Measurements from ENCODE around the gene CCDC71.
A peak's percentile ranks its signal among the peaks of the same experiment; 100 is the strongest.

The CCDC71 gene

DNA sequence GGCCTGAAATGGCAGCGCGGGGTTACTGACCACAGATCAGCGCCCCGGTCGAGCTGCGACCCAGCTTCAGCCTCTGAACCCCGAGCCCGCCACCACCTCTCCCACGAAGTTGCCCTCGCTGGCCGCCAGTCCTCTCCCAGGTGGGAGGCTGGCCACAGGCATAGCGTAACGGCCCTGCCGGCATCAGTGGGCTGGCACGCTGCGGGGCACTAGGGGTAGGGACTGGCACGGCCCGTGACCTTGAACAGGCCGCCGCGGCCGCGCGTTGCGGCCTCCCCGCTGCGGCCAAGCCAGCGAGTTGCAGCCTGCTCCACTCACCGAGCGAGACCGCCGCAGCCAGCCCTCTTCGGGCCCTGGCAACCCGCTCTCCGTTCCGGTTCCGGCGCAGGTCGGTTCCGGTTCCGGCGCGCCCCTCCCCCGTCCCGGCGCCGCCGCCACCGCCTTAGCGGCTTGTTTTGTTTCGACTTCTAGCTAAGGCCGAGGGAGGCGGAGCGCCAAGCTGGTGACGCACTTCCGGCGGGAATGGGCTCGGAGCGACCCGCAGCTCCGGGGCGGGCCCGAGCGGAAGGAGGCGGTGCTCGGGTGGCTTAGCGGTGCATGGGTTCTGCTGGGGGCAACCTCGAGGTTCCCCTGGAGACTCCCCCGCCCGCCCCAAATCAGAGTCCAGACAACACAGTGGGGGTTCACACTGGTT, 45.5 kb downstream of the CCDC71 start, which contains the start of gene USP19 (continued):
- TF ChIP-seq GLI4 (tag by site-specific recombination; IDR thresholded peaks at IDR 0.05), result no peak
- TF ChIP-seq, protein P1, sequence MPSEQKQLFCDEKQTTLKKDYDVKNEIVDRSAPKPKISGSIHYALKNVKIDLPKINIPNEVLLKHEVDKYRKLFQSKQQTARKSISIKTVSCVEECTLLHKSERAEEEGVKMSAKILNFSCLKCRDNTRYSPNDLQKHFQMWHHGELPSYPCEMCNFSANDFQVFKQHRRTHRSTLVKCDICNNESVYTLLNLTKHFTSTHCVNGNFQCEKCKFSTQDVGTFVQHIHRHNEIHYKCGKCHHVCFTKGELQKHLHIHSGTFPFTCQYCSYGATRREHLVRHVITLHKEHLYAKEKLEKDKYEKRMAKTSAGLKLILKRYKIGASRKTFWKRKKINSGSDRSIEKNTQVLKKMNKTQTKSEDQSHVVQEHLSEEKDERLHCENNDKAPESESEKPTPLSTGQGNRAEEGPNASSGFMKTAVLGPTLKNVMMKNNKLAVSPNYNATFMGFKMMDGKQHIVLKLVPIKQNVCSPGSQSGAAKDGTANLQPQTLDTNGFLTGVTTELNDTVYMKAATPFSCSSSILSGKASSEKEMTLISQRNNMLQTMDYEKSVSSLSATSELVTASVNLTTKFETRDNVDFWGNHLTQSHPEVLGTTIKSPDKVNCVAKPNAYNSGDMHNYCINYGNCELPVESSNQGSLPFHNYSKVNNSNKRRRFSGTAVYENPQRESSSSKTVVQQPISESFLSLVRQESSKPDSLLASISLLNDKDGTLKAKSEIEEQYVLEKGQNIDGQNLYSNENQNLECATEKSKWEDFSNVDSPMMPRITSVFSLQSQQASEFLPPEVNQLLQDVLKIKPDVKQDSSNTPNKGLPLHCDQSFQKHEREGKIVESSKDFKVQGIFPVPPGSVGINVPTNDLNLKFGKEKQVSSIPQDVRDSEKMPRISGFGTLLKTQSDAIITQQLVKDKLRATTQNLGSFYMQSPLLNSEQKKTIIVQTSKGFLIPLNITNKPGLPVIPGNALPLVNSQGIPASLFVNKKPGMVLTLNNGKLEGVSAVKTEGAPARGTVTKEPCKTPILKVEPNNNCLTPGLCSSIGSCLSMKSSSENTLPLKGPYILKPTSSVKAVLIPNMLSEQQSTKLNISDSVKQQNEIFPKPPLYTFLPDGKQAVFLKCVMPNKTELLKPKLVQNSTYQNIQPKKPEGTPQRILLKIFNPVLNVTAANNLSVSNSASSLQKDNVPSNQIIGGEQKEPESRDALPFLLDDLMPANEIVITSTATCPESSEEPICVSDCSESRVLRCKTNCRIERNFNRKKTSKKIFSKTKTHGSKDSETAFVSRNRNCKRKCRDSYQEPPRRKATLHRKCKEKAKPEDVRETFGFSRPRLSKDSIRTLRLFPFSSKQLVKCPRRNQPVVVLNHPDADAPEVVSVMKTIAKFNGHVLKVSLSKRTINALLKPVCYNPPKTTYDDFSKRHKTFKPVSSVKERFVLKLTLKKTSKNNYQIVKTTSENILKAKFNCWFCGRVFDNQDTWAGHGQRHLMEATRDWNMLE (tag by site-specific recombination; conservative IDR thresholded peaks at IDR 0.05; ENCODE audit: low read depth), result peak; percentile 97

DNA sequence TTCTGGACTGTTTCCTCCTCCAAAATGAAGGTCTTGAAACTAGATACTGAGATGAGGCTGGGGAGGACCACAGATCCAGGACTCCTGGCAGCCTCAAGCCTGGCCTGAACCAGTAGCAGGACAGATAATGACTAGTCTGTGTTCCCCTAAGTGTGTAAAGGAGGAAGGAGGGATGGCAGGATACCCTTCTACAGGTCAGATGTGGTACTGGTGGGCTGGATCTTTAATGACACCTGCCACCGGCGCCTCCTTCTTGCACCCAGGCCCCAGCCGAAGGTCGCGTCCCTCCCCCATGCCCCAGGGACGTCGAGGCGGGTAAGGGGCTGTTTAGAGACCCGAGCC, 46.1 kb downstream of the CCDC71 start:
- Histone ChIP-seq H3K36me3 (ENCODE audit: control insufficient read depth in 2 of 2, insufficient read depth in 1 of 2, low read length in 2 of 2) (peaks cover 13 to 85% of the 10 kb centered on the region in 2 experiments; a peak in 2 of 3 replicates), H3K4me3 (ENCODE audit: low read depth, low read length) (peak overlapping the region; percentile 99), H3K9me3 (ENCODE audit: control insufficient read depth, insufficient read depth, low read depth, low read length) (no peaks in the 10 kb centered on the region), H3K27ac (ENCODE audit: extremely low read depth, low read depth, low read length) (peak overlapping the region; percentile 69), H3K4me1 (ENCODE audit: control insufficient read depth, insufficient read depth, low read length) (peaks cover 6% of the 10 kb centered on the region; the same call in 1 of the 2 replicates)
- ChIA-PET CTCF (interaction anchor here (0.7 to 1.0 kb wide), 3 partner anchors 36 to 334 kb away, joined by 3 to 4 read pairs (median 4); no protein-coding TSS in a partner anchor), POLR2A (interaction anchor here (1.0 to 2.8 kb wide), 6 partner anchors 10 to 91 kb away, joined by 5 to 31 read pairs (median 14); partner anchors contain the start of genes IMPDH2, LAMB2, QARS1 and QRICH1)
- TF ChIP-seq ZNF768 (tag by site-specific recombination; IDR thresholded peaks at IDR 0.05), result no peak
- no peak for TF ChIP-seq ZNF174 (tag by site-specific recombination; IDR thresholded peaks at IDR 0.05)
- no peak for TF ChIP-seq ZNF701 (tag by site-specific recombination; IDR thresholded peaks at IDR 0.05)
- TF ChIP-seq, protein P2, sequence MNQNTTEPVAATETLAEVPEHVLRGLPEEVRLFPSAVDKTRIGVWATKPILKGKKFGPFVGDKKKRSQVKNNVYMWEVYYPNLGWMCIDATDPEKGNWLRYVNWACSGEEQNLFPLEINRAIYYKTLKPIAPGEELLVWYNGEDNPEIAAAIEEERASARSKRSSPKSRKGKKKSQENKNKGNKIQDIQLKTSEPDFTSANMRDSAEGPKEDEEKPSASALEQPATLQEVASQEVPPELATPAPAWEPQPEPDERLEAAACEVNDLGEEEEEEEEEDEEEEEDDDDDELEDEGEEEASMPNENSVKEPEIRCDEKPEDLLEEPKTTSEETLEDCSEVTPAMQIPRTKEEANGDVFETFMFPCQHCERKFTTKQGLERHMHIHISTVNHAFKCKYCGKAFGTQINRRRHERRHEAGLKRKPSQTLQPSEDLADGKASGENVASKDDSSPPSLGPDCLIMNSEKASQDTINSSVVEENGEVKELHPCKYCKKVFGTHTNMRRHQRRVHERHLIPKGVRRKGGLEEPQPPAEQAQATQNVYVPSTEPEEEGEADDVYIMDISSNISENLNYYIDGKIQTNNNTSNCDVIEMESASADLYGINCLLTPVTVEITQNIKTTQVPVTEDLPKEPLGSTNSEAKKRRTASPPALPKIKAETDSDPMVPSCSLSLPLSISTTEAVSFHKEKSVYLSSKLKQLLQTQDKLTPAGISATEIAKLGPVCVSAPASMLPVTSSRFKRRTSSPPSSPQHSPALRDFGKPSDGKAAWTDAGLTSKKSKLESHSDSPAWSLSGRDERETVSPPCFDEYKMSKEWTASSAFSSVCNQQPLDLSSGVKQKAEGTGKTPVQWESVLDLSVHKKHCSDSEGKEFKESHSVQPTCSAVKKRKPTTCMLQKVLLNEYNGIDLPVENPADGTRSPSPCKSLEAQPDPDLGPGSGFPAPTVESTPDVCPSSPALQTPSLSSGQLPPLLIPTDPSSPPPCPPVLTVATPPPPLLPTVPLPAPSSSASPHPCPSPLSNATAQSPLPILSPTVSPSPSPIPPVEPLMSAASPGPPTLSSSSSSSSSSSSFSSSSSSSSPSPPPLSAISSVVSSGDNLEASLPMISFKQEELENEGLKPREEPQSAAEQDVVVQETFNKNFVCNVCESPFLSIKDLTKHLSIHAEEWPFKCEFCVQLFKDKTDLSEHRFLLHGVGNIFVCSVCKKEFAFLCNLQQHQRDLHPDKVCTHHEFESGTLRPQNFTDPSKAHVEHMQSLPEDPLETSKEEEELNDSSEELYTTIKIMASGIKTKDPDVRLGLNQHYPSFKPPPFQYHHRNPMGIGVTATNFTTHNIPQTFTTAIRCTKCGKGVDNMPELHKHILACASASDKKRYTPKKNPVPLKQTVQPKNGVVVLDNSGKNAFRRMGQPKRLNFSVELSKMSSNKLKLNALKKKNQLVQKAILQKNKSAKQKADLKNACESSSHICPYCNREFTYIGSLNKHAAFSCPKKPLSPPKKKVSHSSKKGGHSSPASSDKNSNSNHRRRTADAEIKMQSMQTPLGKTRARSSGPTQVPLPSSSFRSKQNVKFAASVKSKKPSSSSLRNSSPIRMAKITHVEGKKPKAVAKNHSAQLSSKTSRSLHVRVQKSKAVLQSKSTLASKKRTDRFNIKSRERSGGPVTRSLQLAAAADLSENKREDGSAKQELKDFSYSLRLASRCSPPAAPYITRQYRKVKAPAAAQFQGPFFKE (tag by site-specific recombination; IDR thresholded peaks at IDR 0.05; ENCODE audit: borderline replicate concordance), result no peak
- TF ChIP-seq SP3 (tag by site-specific recombination; IDR thresholded peaks at IDR 0.05), result no peak
- TF ChIP-seq, protein P3, sequence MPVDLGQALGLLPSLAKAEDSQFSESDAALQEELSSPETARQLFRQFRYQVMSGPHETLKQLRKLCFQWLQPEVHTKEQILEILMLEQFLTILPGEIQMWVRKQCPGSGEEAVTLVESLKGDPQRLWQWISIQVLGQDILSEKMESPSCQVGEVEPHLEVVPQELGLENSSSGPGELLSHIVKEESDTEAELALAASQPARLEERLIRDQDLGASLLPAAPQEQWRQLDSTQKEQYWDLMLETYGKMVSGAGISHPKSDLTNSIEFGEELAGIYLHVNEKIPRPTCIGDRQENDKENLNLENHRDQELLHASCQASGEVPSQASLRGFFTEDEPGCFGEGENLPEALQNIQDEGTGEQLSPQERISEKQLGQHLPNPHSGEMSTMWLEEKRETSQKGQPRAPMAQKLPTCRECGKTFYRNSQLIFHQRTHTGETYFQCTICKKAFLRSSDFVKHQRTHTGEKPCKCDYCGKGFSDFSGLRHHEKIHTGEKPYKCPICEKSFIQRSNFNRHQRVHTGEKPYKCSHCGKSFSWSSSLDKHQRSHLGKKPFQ (tag by site-specific recombination; IDR thresholded peaks at IDR 0.05), result no peak
- TF ChIP-seq ZNF776 (tag by site-specific recombination; IDR thresholded peaks at IDR 0.05; ENCODE audit: borderline replicate concordance), result no peak
- TF ChIP-seq KLF7 (tag by site-specific recombination; IDR thresholded peaks at IDR 0.05; ENCODE audit: borderline replicate concordance), result no peak
- TF ChIP-seq, protein P4, sequence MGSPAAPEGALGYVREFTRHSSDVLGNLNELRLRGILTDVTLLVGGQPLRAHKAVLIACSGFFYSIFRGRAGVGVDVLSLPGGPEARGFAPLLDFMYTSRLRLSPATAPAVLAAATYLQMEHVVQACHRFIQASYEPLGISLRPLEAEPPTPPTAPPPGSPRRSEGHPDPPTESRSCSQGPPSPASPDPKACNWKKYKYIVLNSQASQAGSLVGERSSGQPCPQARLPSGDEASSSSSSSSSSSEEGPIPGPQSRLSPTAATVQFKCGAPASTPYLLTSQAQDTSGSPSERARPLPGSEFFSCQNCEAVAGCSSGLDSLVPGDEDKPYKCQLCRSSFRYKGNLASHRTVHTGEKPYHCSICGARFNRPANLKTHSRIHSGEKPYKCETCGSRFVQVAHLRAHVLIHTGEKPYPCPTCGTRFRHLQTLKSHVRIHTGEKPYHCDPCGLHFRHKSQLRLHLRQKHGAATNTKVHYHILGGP (tag by site-specific recombination; IDR thresholded peaks at IDR 0.05), result no peak
- TF ChIP-seq ZNF596 (tag by site-specific recombination; IDR thresholded peaks at IDR 0.05), result no peak
- TF ChIP-seq KLF10 (tag by site-specific recombination; IDR thresholded peaks at IDR 0.05), result no peak
- TF ChIP-seq SCRT2 (tag by site-specific recombination; IDR thresholded peaks at IDR 0.05), result no peak
- TF ChIP-seq WT1 (tag by site-specific recombination; IDR thresholded peaks at IDR 0.05), result no peak
- no peak for TF ChIP-seq ZNF548 (tag by site-specific recombination; IDR thresholded peaks at IDR 0.05)
- TF ChIP-seq, protein P5, sequence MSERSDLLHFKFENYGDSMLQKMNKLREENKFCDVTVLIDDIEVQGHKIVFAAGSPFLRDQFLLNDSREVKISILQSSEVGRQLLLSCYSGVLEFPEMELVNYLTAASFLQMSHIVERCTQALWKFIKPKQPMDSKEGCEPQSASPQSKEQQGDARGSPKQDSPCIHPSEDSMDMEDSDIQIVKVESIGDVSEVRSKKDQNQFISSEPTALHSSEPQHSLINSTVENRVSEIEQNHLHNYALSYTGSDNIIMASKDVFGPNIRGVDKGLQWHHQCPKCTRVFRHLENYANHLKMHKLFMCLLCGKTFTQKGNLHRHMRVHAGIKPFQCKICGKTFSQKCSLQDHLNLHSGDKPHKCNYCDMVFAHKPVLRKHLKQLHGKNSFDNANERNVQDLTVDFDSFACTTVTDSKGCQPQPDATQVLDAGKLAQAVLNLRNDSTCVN (tag by site-specific recombination; optimal IDR thresholded peaks at IDR 0.05), result no peak
- no peak for TF ChIP-seq ZNF792 (tag by site-specific recombination; IDR thresholded peaks at IDR 0.05)
- no peak for TF ChIP-seq ZNF223 (tag by site-specific recombination; IDR thresholded peaks at IDR 0.05)
- no peak for TF ChIP-seq ZNF155 (tag by site-specific recombination; IDR thresholded peaks at IDR 0.05)
- TF ChIP-seq SCRT1 (tag by site-specific recombination; IDR thresholded peaks at IDR 0.05; ENCODE audit: borderline replicate concordance), result no peak

Measured in HEK293 (cell line).